ENCODE measurements around the gene CHAC1.

Gene CHAC1

GRCh38 chr15:40909662-40910630, 43.3 kb upstream of the CHAC1 start:
- H3K4me3 ChIP-seq (ENCODE audit: low read depth, low read length) = no peak overlapping the region
- no peak for TF ChIP-seq CTCF (IDR thresholded peaks at IDR 0.05; ENCODE audit: insufficient read depth, low read depth, low read length, missing control alignments)
- DNase-seq (ENCODE audit: low read depth) = no peak

- TF ChIP-seq CTCF (IDR thresholded peaks at IDR 0.05; ENCODE audit: insufficient read depth, low read depth, low read length, missing control alignments) = no peak
- no peak overlapping the region for H3K4me3 ChIP-seq (ENCODE audit: low read depth, low read length)
- DNase-seq (ENCODE audit: low read depth) = no peak
Observed at GRCh38 chr15:40911141-40911540, 42.1 kb upstream of the CHAC1 start.

- no peak overlapping the region for H3K4me3 ChIP-seq (ENCODE audit: low read depth, low read length)
- TF ChIP-seq CTCF (IDR thresholded peaks at IDR 0.05; ENCODE audit: insufficient read depth, low read depth, low read length, missing control alignments) = no peak
- no peak for DNase-seq (ENCODE audit: low read depth)
Observed at GRCh38 chr15:40911693-40912092, 41.6 kb upstream of the CHAC1 start.

- H3K4me3 ChIP-seq (ENCODE audit: low read depth, low read length) = no peak overlapping the region
- no peak for TF ChIP-seq CTCF (IDR thresholded peaks at IDR 0.05; ENCODE audit: insufficient read depth, low read depth, low read length, missing control alignments)
- peak; percentile 37 for DNase-seq (ENCODE audit: low read depth)
Observed at GRCh38 chr15:40912478-40912877, 40.8 kb upstream of the CHAC1 start.

- no peak for TF ChIP-seq CTCF (IDR thresholded peaks at IDR 0.05; ENCODE audit: insufficient read depth, low read depth, low read length, missing control alignments)
- no peak overlapping the region for H3K4me3 ChIP-seq (ENCODE audit: low read depth, low read length)
- DNase-seq (ENCODE audit: low read depth) = no peak
Observed at GRCh38 chr15:40914013-40914412, 39.3 kb upstream of the CHAC1 start.

- H3K4me3 ChIP-seq (ENCODE audit: low read depth, low read length) = no peak overlapping the region
- peak; percentile 49 for DNase-seq (ENCODE audit: low read depth)
- peak; percentile 36 for TF ChIP-seq CTCF (IDR thresholded peaks at IDR 0.05; ENCODE audit: insufficient read depth, low read depth, low read length, missing control alignments)
Observed at GRCh38 chr15:40914486-40914885, 38.8 kb upstream of the CHAC1 start.
